Thyroid gland (tissue), 4 donors: ENCODE measurements around the gene CNDP1. TPM values are rescaled to one million over a fixed set of nuclear protein-coding genes. Genes with fewer than 3 reads are reported as not detected.

Source experiments
- DNase-seq, 2 donors: peaks; one replicate each; pipeline ENCODE4 v3.0.0-alpha.2; 2019
- H3K27ac ChIP-seq, 3 donors: fragments of 200-600 bp; sonication (generic); 1 replicate in 2 of 3; 2 replicates in 1 of 3; pipeline ENCODE4 v1.5.1; 2016 to 2019; ENCODE audit warnings: mild to moderate bottlenecking in 1 of 3, moderate library complexity in 1 of 3
- H3K27me3 ChIP-seq: fragments of 200-600 bp; sonication (generic); one replicate; pipeline ENCODE4 v1.5.1; 2019
- H3K36me3 ChIP-seq, 2 donors: fragments of 200-600 bp; sonication (generic); one replicate each; pipeline ENCODE4 v1.5.1; 2016 to 2019
- H3K4me1 ChIP-seq, 2 donors: fragments of 200-600 bp; sonication (generic); one replicate each; pipeline ENCODE4 v1.5.1; 2017 to 2019
- H3K4me3 ChIP-seq, 3 donors: fragments of 200-600 bp; sonication (generic); replicated peaks in 1 of 3; 1 replicate in 2 of 3; 2 replicates in 1 of 3; pipeline ENCODE4 v1.5.1; 2016; ENCODE audit warnings: mild to moderate bottlenecking in 1 of 3
- H3K9me3 ChIP-seq: fragments of 200-600 bp; sonication (generic); one replicate; pipeline ENCODE4 v1.5.1; 2017
- POLR2A ChIP-seq, 2 donors: fragments of 450-650 bp; IDR thresholded peaks; one replicate each; pipeline ENCODE4 v1.6.1; 2017; ENCODE audit warnings: antibody characterized with exemption in 2 of 2, mild to moderate bottlenecking in 2 of 2, moderate library complexity in 1 of 2
- WGBS, 2 donors: methylation state at CpG; one replicate each; pipeline ENCODE4 v1.1.5; 2017; 5-methylcytosine and 5-hydroxymethylcytosine counted together
- intact Hi-C: fragments of 100-400 bp; cut with DNase I; formaldehyde crosslinking; loops from one replicate; pipeline ENCODE4 v1.15.1; 2023
- total RNA-seq, 4 donors: library from RNA; depleted of rRNA; stranded (reverse); fragments of >200 nt; gene quantifications; one replicate each; pipeline ENCODE4 v1.2.3, GENCODE V29; 2016
- TF ChIP-seq, protein P1 (sequence below), 6 experiments: fragments of 200-600 bp in 3 of 6; fragments of 450-650 bp in 3 of 6; sonication (generic) in 3 of 6; IDR thresholded peaks; one replicate each; pipeline ENCODE4 v1.5.1; 2016 to 2019; ENCODE audit warnings: antibody characterized with exemption in 6 of 6, mild to moderate bottlenecking in 2 of 6, inconsistent platforms in 1 of 6, moderate library complexity in 1 of 6

Gene CNDP1
- total RNA-seq, 4 donors from 2014 or later = 0.25 to 1.0 TPM; not detected in 2

DNA sequence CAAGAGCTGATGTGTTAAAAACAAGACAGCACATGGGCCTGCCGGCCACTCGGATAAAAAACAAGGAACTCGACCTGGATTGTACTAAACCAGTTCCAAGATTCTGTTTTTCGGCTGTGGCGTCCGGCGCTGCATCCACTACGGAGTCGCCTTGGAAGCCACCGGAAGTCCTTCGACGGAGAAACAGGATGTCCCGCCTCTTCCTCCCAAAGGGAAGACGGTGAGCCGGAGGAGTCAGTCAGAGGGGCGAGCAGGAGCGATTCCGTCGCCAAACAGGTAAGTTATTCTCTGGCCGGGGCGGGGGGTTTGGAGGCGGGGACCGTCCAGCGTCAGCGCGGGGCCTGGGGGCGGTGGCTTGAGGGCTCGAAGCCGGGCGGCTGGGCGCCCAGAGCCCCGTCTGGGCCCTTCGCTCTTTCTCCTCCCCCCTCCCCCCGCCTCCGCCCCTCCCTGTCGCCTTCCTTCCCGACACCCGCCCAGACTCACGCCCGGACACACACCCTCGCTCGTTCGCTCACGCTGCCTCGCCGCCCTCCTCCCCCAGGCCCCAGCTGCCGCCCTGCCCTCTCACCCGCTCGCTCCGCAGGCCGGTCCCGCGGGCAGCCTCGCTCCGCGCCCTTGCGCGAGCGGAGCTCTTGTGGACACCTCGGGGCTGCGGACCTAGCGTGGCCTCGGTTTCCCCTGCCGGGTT lies 63.5 kb downstream of the CNDP1 start, which contains the start of gene ZNF407:
ZNF407 (plus strand) TSS at position 209 of the 688 bp plus-strand sequence. CDS start 33,150 bp downstream, outside the sequence.
- H3K9me3 ChIP-seq = no peaks in the 10 kb centered on the region
- 0 to 1% methylated on average over 15 to 36 of the region's 64 CpGs for WGBS, 2 donors

DNA sequence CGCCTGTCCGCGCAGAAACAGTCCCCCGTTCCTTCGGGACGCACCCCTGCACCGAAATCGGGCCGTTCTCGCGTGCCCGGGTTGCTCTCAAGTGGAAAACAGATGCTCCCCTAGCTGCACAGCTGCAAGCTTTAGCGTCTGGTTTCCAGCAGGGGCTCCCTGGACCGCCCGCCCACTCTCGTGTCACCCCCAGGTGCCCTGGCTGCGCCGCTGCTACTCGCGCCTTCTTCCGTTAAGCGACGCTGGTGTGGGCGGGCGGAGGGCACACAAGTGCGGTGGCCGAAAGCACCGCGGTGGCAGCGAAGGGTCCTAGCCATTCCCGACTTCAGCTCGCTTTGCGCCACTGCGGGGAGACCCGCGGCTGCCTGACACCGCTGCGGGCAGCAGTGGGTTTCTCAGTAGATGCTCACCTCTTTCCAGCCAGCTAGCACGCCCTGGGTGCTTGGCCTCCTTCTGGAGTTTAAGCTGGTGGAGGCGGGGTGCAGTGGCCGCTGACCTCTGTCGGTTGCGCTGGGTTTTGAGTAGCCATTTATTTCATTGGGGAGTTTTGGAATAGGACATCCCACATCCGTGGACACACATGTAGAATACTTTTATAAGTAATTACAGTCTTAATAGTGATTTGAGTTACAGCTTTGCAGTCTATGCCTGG lies 64.2 kb downstream of the CNDP1 start:
- H3K9me3 ChIP-seq = no peaks in the 10 kb centered on the region
- intact Hi-C loops = loop anchor here (10.0 kb wide), 1 partner anchor 104 kb away; the partner anchor contains the start of gene CNDP2
- H3K27me3 ChIP-seq = no peaks in the 10 kb centered on the region
- H3K27ac ChIP-seq = peak overlapping the region; percentile 96 to 99 (median 98)
- H3K4me1 ChIP-seq = peaks cover 20 to 21% of the 10 kb centered on the region in 2 donors
- 0% methylated on average over 2 to 16 of the region's 44 CpGs for WGBS, 2 donors
- no peaks in the 10 kb centered on the region for H3K36me3 ChIP-seq
- peak; percentile 49 to 61 for DNase-seq
- peak overlapping the region; percentile 77 to 88 (median 88) for H3K4me3 ChIP-seq
- TF ChIP-seq POLR2A (IDR thresholded peaks at IDR 0.05) = no peak
- TF ChIP-seq, protein P1, sequence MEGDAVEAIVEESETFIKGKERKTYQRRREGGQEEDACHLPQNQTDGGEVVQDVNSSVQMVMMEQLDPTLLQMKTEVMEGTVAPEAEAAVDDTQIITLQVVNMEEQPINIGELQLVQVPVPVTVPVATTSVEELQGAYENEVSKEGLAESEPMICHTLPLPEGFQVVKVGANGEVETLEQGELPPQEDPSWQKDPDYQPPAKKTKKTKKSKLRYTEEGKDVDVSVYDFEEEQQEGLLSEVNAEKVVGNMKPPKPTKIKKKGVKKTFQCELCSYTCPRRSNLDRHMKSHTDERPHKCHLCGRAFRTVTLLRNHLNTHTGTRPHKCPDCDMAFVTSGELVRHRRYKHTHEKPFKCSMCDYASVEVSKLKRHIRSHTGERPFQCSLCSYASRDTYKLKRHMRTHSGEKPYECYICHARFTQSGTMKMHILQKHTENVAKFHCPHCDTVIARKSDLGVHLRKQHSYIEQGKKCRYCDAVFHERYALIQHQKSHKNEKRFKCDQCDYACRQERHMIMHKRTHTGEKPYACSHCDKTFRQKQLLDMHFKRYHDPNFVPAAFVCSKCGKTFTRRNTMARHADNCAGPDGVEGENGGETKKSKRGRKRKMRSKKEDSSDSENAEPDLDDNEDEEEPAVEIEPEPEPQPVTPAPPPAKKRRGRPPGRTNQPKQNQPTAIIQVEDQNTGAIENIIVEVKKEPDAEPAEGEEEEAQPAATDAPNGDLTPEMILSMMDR (IDR thresholded peaks at IDR 0.05) = peak in 1 of 6 experiments; percentile 6

More for the DNA sequence above, 63.5 kb downstream of the CNDP1 start, which contains the start of gene ZNF407:
- Histone ChIP-seq H3K36me3 (peaks cover 0 to 3% of the 10 kb centered on the region in 2 donors), H3K27me3 (no peaks in the 10 kb centered on the region), H3K4me3 (peak within 1 kb of the TSS; percentile 77 to 88 (median 88)), H3K4me1 (peaks cover 20 to 21% of the 10 kb centered on the region in 2 donors), H3K27ac (peak within 1 kb of the TSS; percentile 96 to 99 (median 98))
- DNase-seq = peak; percentile 85 to 87
- TF ChIP-seq, protein P1 (IDR thresholded peaks at IDR 0.05) = no peak
- TF ChIP-seq POLR2A (IDR thresholded peaks at IDR 0.05) = no peak
- intact Hi-C loops = loop anchor here (10.0 kb wide), 1 partner anchor 103 kb away; the partner anchor contains the start of gene CNDP2

DNA sequence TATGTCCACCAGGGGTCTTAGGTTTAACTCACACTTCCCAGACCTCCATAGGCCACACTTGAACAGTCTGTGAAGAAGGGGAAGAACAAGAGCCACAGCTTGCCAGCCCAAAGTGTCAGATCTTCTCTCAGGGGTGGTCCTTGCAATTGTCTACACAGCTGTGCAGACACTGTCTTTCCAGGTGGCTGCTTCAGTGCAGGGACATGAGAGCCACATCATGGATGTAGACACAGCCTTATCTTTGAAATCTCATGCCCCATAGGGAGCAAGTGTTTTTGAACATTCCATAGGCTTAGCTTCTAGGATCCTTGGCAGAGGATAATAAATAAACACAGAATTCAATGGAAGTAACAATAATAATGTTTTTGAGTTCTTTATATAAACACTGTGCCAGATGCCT lies 70.1 kb downstream of the CNDP1 start:
- Histone ChIP-seq H3K4me1 (peaks cover 0 to 2% of the 10 kb centered on the region in 2 donors), H3K27me3 (no peaks in the 10 kb centered on the region), H3K27ac (no peak overlapping the region), H3K36me3 (no peaks in the 10 kb centered on the region), H3K9me3 (no peaks in the 10 kb centered on the region), H3K4me3 (no peak overlapping the region)
- no peak for TF ChIP-seq POLR2A (IDR thresholded peaks at IDR 0.05)
- TF ChIP-seq, protein P1 (IDR thresholded peaks at IDR 0.05) = no peak
- no peak for DNase-seq
- intact Hi-C loops = no loop called here

DNA sequence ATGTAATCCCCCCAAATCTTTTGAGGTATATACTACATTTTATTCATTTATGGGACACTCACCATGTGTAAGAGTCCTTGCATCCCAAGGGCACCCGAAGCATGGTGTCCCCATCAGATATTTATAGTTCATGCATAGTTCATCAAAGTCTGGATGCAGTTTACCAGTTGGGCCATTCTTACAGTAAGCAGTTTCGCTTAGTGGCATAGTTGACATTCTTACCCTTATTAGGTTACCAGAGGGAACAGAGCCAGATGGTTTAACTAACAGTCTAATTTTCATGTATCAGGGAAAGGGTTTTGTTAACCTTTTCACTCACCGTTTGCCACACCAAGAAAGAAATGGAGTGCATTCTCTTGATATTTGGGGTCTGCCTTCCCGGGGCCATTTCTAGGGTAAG lies 70.5 kb downstream of the CNDP1 start:
- Histone ChIP-seq H3K4me1 (no peaks in the 10 kb centered on the region), H3K36me3 (no peaks in the 10 kb centered on the region), H3K9me3 (no peaks in the 10 kb centered on the region), H3K27ac (no peak overlapping the region), H3K27me3 (no peaks in the 10 kb centered on the region), H3K4me3 (no peak overlapping the region)
- TF ChIP-seq, protein P1 (IDR thresholded peaks at IDR 0.05) = no peak
- TF ChIP-seq POLR2A (IDR thresholded peaks at IDR 0.05) = no peak
- intact Hi-C loops = no loop called here
- WGBS, 2 donors = 78 to 85% methylated on average over 4 of the region's 4 CpGs
- no peak for DNase-seq

DNA sequence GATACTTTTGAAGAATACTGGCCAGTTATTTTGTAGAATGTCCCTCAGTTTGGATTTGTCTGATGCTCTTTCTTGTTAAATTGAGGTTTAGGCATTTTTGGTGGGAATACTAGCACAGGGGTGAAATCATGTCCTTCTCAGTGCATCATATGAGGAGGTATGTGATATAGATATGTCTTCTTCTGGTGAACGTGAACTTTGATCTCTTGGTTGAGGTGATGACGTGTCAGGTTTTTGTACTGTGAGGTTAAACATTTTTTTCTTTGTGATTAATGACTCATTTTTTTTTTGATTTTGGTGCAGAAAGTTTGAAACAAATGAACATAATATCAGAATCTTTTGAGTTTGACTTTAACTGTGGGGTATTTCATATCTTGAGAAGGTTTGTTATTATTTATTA lies 74.4 kb downstream of the CNDP1 start:
- intact Hi-C loops = no loop called here
- Histone ChIP-seq H3K27ac (no peak overlapping the region), H3K4me1 (peaks cover 0 to 3% of the 10 kb centered on the region in 2 donors), H3K27me3 (no peaks in the 10 kb centered on the region), H3K9me3 (no peaks in the 10 kb centered on the region), H3K36me3 (no peaks in the 10 kb centered on the region), H3K4me3 (no peak overlapping the region)
- 99% methylated on average over 2 of the region's 2 CpGs for WGBS, 2 donors
- DNase-seq = no peak
- TF ChIP-seq, protein P1 (IDR thresholded peaks at IDR 0.05) = no peak
- no peak for TF ChIP-seq POLR2A (IDR thresholded peaks at IDR 0.05)
